GM12878 (cell line): Measurements from ENCODE around the gene CCDC9B.

Experiments
- EZH2 ChIP-seq: IDR thresholded peaks from 2 replicates; pipeline ENCODE4 v1.6.1; 2012; ENCODE audit warnings: low read depth, mild to moderate bottlenecking, control low read depth, inconsistent platforms, low read length, borderline replicate concordance; ENCODE audit not compliant: control insufficient read depth
- RAD51 ChIP-seq: fragments of 450-650 bp; IDR thresholded peaks from 2 replicates; pipeline ENCODE4 v1.6.1; 2016; ENCODE audit warnings: moderate library complexity, mild to moderate bottlenecking, inconsistent platforms
- SUZ12 ChIP-seq: fragments of 200-600 bp; sonication (generic); IDR thresholded peaks from one replicate; pipeline ENCODE4 v1.6.1; 2018; ENCODE audit warnings: antibody characterized with exemption, mild to moderate bottlenecking; ENCODE audit not compliant: unreplicated experiment
- TF ChIP-seq, protein P1 (sequence below): IDR thresholded peaks from 2 replicates; pipeline ENCODE4 v1.6.1; 2011; ENCODE audit warnings: low read depth, mild to moderate bottlenecking, low read length, moderate library complexity, borderline replicate concordance; ENCODE audit errors: extremely low read depth
- TF ChIP-seq, protein P2 (sequence below): IDR thresholded peaks from 2 replicates; pipeline ENCODE4 v1.6.1; 2012; ENCODE audit warnings: low read depth, low read length, improper control_type of control experiment
- TF ChIP-seq, protein P3 (sequence below), 3 experiments: IDR thresholded peaks in 2 of 3; conservative IDR thresholded peaks in 1 of 3; 2 replicates each; pipeline ENCODE4 v1.5.1; 2011; ENCODE audit warnings: low read depth in 3 of 3, low read length in 3 of 3, mild to moderate bottlenecking in 3 of 3, control low read depth in 2 of 3, moderate library complexity in 2 of 3, inconsistent platforms in 1 of 3, mixed read lengths in 1 of 3; ENCODE audit not compliant: control insufficient read depth in 2 of 3, insufficient read depth in 1 of 3; ENCODE audit errors: extremely low read depth in 1 of 3

DNA sequence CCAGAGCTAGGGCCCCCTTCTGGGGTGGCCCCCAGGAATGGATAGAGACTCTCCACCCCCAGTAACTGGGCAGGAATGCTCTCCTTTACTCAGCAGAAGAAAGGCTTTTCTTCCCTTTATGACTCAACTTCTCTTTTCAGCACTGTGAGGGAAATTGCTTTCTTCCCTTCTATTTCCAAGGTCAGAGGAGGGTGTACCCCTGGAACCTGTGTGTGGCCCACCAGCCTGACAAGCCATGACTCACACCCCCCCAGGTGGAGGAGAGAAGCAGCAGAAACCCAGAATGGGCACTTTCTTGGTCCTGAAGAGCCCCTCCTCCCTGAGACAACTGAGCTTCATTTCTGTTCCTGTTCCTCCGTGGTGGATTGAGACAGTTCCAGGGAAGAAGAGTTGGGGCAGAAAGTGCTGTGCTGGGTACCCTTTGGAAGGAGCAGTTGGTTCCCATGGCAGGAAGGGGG, 55.2 kb downstream of the CCDC9B start:
- TF ChIP-seq RAD51, result no peak
- TF ChIP-seq, protein P1, sequence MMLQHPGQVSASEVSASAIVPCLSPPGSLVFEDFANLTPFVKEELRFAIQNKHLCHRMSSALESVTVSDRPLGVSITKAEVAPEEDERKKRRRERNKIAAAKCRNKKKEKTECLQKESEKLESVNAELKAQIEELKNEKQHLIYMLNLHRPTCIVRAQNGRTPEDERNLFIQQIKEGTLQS, result no peak
- TF ChIP-seq EZH2, result no peak
- TF ChIP-seq, protein P2, sequence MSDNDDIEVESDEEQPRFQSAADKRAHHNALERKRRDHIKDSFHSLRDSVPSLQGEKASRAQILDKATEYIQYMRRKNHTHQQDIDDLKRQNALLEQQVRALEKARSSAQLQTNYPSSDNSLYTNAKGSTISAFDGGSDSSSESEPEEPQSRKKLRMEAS, result no peak
- no peak for TF ChIP-seq SUZ12
- TF ChIP-seq, protein P3, sequence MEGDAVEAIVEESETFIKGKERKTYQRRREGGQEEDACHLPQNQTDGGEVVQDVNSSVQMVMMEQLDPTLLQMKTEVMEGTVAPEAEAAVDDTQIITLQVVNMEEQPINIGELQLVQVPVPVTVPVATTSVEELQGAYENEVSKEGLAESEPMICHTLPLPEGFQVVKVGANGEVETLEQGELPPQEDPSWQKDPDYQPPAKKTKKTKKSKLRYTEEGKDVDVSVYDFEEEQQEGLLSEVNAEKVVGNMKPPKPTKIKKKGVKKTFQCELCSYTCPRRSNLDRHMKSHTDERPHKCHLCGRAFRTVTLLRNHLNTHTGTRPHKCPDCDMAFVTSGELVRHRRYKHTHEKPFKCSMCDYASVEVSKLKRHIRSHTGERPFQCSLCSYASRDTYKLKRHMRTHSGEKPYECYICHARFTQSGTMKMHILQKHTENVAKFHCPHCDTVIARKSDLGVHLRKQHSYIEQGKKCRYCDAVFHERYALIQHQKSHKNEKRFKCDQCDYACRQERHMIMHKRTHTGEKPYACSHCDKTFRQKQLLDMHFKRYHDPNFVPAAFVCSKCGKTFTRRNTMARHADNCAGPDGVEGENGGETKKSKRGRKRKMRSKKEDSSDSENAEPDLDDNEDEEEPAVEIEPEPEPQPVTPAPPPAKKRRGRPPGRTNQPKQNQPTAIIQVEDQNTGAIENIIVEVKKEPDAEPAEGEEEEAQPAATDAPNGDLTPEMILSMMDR (IDR thresholded peaks at IDR 0.05 in 2 of 3, conservative IDR thresholded peaks at IDR 0.05 in 1 of 3; ENCODE audit: control insufficient read depth in 2 of 3, extremely low read depth in 1 of 3, insufficient read depth in 1 of 3, low read depth in 3 of 3, low read length in 3 of 3), result no peak
